ELR (cell line): ENCODE results near the gene RSU1.

Experiments used
- DNase-seq: peaks from one replicate; pipeline ENCODE4 v3.0.0-alpha.2; 2015; ENCODE audit warnings: low read depth

RSU1 gene

GRCh38 chr10:16741540-16741939 is 75.7 kb downstream of the RSU1 start:
- no peak for DNase-seq

- DNase-seq: no peak
Measured at GRCh38 chr10:16737420-16737819, 79.8 kb downstream of the RSU1 start.

- no peak for DNase-seq
Measured at GRCh38 chr10:16735671-16736070, 81.6 kb downstream of the RSU1 start.

- peak; percentile 51 for DNase-seq
Measured at GRCh38 chr10:16732376-16732775, 84.8 kb downstream of the RSU1 start.

- DNase-seq: peak; percentile 36
Measured at GRCh38 chr10:16728266-16728665, 89.0 kb downstream of the RSU1 start.

GRCh38 chr10:16727666-16728065 is 89.6 kb downstream of the RSU1 start:
- DNase-seq: no peak

- no peak for DNase-seq
Measured at GRCh38 chr10:16724509-16724908, 92.7 kb downstream of the RSU1 start.

- DNase-seq: no peak
Measured at GRCh38 chr10:16720812-16721211, 96.4 kb downstream of the RSU1 start.

GRCh38 chr10:16717622-16718395 is 99.4 kb downstream of the RSU1 start:
- DNase-seq: no peak

- no peak for DNase-seq
Measured at GRCh38 chr10:16716051-16716450, 101.2 kb downstream of the RSU1 start.

GRCh38 chr10:16713290-16713689 is 103.9 kb downstream of the RSU1 start:
- DNase-seq: no peak

GRCh38 chr10:16712883-16713282 is 104.3 kb downstream of the RSU1 start:
- DNase-seq: no peak

- DNase-seq: no peak
Measured at GRCh38 chr10:16700331-16700730, 116.9 kb downstream of the RSU1 start.

- DNase-seq: no peak
Measured at GRCh38 chr10:16699435-16700057, 117.7 kb downstream of the RSU1 start.

- no peak for DNase-seq
Measured at GRCh38 chr10:16698461-16698860, 118.8 kb downstream of the RSU1 start.

GRCh38 chr10:16690417-16690816 is 126.8 kb downstream of the RSU1 start:
- no peak for DNase-seq

GRCh38 chr10:16689696-16690095 is 127.5 kb downstream of the RSU1 start:
- DNase-seq: no peak

- DNase-seq: no peak
Measured at GRCh38 chr10:16689227-16689626, 128.0 kb downstream of the RSU1 start.

GRCh38 chr10:16686054-16686902 is 130.9 kb downstream of the RSU1 start:
- DNase-seq: no peak

GRCh38 chr10:16685551-16685950 is 131.7 kb downstream of the RSU1 start:
- DNase-seq: no peak

GRCh38 chr10:16681521-16681920 is 135.7 kb downstream of the RSU1 start:
- DNase-seq: no peak

GRCh38 chr10:16679511-16679910 is 137.7 kb downstream of the RSU1 start:
- no peak for DNase-seq

GRCh38 chr10:16675334-16675733 is 141.9 kb downstream of the RSU1 start:
- DNase-seq: no peak
